Measurements from ENCODE around the gene ZFHX3. TPM values are rescaled to one million over a fixed set of nuclear protein-coding genes. Genes with fewer than 3 reads are reported as not detected.

The ZFHX3 gene
- total and polyA plus RNA-seq, 2 donors (not counting 3 experiments of a cell fraction or from before 2014, with no cell fraction given): 3.7 to 18.8 TPM

- Histone ChIP-seq H4K20me1 (replicated peaks; ENCODE audit: control insufficient read depth, extremely low read depth, insufficient read depth, low read length) (peaks cover under 1% of the 10 kb centered on the region), H2AFZ (ENCODE audit: low read depth, low read length) (no peak overlapping the region), H3K27me3 (ENCODE audit: control insufficient read depth in 2 of 2, insufficient read depth in 2 of 2, low read length in 2 of 2) (no peaks in the 10 kb centered on the region), H3K9me1 (replicated peaks; ENCODE audit: control insufficient read depth, extremely low read depth, insufficient read depth, low read length) (no peaks in the 10 kb centered on the region), H3K79me2 (ENCODE audit: control insufficient read depth, insufficient read depth, low read length) (no peaks in the 10 kb centered on the region), H3K4me1 (ENCODE audit: control insufficient read depth, extremely low read depth, insufficient read depth, low read length) (no peaks in the 10 kb centered on the region), H3K9me3 (replicated peaks; ENCODE audit: control insufficient read depth, insufficient read depth, low read length) (no peaks in the 10 kb centered on the region), H3K4me3 (replicated peaks in 1 of 3; ENCODE audit: insufficient read depth in 1 of 3, low read depth in 1 of 3, low read length in 3 of 3) (no peak overlapping the region), H3K27ac (ENCODE audit: insufficient read depth, low read depth, low read length) (no peak overlapping the region), H3K4me2 (ENCODE audit: insufficient read depth, low read length) (no peak overlapping the region), H3K9ac (replicated peaks; ENCODE audit: extremely low read depth, insufficient read depth, low read length) (no peak overlapping the region), H3K36me3 (ENCODE audit: control insufficient read depth in 2 of 2, extremely low read depth in 1 of 2, insufficient read depth in 2 of 2, low read length in 2 of 2) (no peaks in the 10 kb centered on the region)
- dilution Hi-C loops (cut with MboI; ENCODE audit: extremely low pct_ligation_motif_present, low sequenced_read_pairs) (no loop called here), intact Hi-C loops (cut with micrococcal nuclease) (no loop called here)
- DNase-seq (ENCODE audit: low read depth, low spot score) (no peak), FAIRE-seq (no peak)
- ChIA-PET POLR2A (no interaction called here), CTCF (no interaction called here)
- BruUV-seq (replicated peaks): no TSS peak
- TF ChIP-seq MYC (IDR thresholded peaks at IDR 0.05; ENCODE audit: low read depth, low read length) (no peak), EZH2 (IDR thresholded peaks at IDR 0.05; ENCODE audit: borderline replicate concordance, low read depth, low read length, severe bottlenecking) (no peak), POLR2A (IDR thresholded peaks at IDR 0.05; ENCODE audit: low read depth, low read length) (no peak), CTCF (IDR thresholded peaks at IDR 0.05; ENCODE audit: extremely low read depth in 1 of 2, insufficient read depth in 1 of 2, low read depth in 1 of 2, low read length in 2 of 2) (no peak), JUN (IDR thresholded peaks at IDR 0.05; ENCODE audit: borderline replicate concordance, insufficient read depth, insufficient read length, low read depth) (no peak), MAX (IDR thresholded peaks at IDR 0.05; ENCODE audit: insufficient read depth, insufficient read length) (no peak), FOS (IDR thresholded peaks at IDR 0.05; ENCODE audit: borderline replicate concordance, insufficient read depth, low read length) (no peak), GATA2 (IDR thresholded peaks at IDR 0.05; ENCODE audit: insufficient read depth, insufficient read length, low read depth, low read length) (no peak), POLR2AphosphoS5 (IDR thresholded peaks at IDR 0.05; ENCODE audit: insufficient read depth, low read depth, low read length) (no peak)
Observed at GRCh38 chr16:72924927-72925630, 122.8 kb downstream of the ZFHX3 start.

Measured in endothelial cell of umbilical vein (primary cell).